Progenitor cell of endocrine pancreas (in vitro differentiated cells): Measurements from ENCODE around the gene CDH2. TPM values are rescaled to one million over a fixed set of nuclear protein-coding genes. Genes with fewer than 3 reads are reported as not detected.

Source experiments
- DNase-seq: peaks from one replicate; pipeline ENCODE4 v3.0.0; 2021; ENCODE audit warnings: low spot score; ENCODE audit not compliant: unreplicated experiment
- H3K27ac Mint-ChIP-seq: 2 replicates; pipeline ENCODE4 v1.8.0; 2021; ENCODE audit warnings: mild to moderate bottlenecking, moderate library complexity, mixed read lengths
- H3K27me3 Mint-ChIP-seq: 2 replicates; pipeline ENCODE4 v1.8.0; 2021; ENCODE audit warnings: mixed read lengths
- H3K36me3 Mint-ChIP-seq: 2 replicates; pipeline ENCODE4 v1.8.0; 2022; ENCODE audit warnings: mixed read lengths; ENCODE audit not compliant: insufficient read depth
- H3K4me1 Mint-ChIP-seq: 2 replicates; pipeline ENCODE4 v1.8.0; 2021; ENCODE audit warnings: low read depth, mixed read lengths
- H3K4me3 Mint-ChIP-seq: 2 replicates; pipeline ENCODE4 v1.8.0; 2021; ENCODE audit warnings: low read depth, mild to moderate bottlenecking, moderate library complexity, mixed read lengths
- H3K9me3 Mint-ChIP-seq: 2 replicates; pipeline ENCODE4 v1.8.0; 2021; ENCODE audit warnings: low read depth, mixed read lengths
- CTCF ChIP-seq: fragments of 200-600 bp; sonication (generic); IDR thresholded peaks from one replicate; pipeline ENCODE4 v1.5.0; 2021; ENCODE audit warnings: antibody characterized with exemption, mild to moderate bottlenecking; ENCODE audit not compliant: unreplicated experiment
- total RNA-seq: library from RNA; stranded (reverse); gene quantifications from 2 replicates; pipeline ENCODE4 v1.2.1, GENCODE V29; 2021

The CDH2 gene
- total RNA-seq, 1 donor from 2014 or later, result 197 TPM

GRCh38 chr18:28015671-28016070 lies 161.3 kb downstream of the CDH2 start:
- Mint-ChIP-seq H3K4me1 (peaks cover 5% of the 10 kb centered on the region), H3K27me3 (no peaks in the 10 kb centered on the region), H3K4me3 (no peak overlapping the region), H3K9me3 (peaks cover 5% of the 10 kb centered on the region), H3K27ac (no peak overlapping the region), H3K36me3 (peaks cover 12% of the 10 kb centered on the region)
- TF ChIP-seq CTCF, result no peak
- no peak for DNase-seq

GRCh38 chr18:28013066-28013465 lies 163.9 kb downstream of the CDH2 start:
- peaks cover 3% of the 10 kb centered on the region for H3K4me1 Mint-ChIP-seq
- H3K9me3 Mint-ChIP-seq, result peaks cover under 1% of the 10 kb centered on the region
- TF ChIP-seq CTCF, result peak; percentile 47
- DNase-seq, result no peak
- no peak overlapping the region for H3K4me3 Mint-ChIP-seq
- no peak overlapping the region for H3K27ac Mint-ChIP-seq
- peaks cover 15% of the 10 kb centered on the region for H3K36me3 Mint-ChIP-seq
- H3K27me3 Mint-ChIP-seq, result no peaks in the 10 kb centered on the region

GRCh38 chr18:28012336-28012735 lies 164.6 kb downstream of the CDH2 start:
- no peak for DNase-seq
- TF ChIP-seq CTCF, result no peak
- peaks cover 3% of the 10 kb centered on the region for H3K4me1 Mint-ChIP-seq
- peaks cover 10% of the 10 kb centered on the region for H3K36me3 Mint-ChIP-seq
- H3K4me3 Mint-ChIP-seq, result no peak overlapping the region
- H3K27me3 Mint-ChIP-seq, result no peaks in the 10 kb centered on the region
- no peak overlapping the region for H3K27ac Mint-ChIP-seq
- no peaks in the 10 kb centered on the region for H3K9me3 Mint-ChIP-seq

- H3K36me3 Mint-ChIP-seq, result peaks cover 14% of the 10 kb centered on the region
- no peak overlapping the region for H3K4me3 Mint-ChIP-seq
- H3K9me3 Mint-ChIP-seq, result no peaks in the 10 kb centered on the region
- DNase-seq, result no peak
- no peaks in the 10 kb centered on the region for H3K27me3 Mint-ChIP-seq
- TF ChIP-seq CTCF, result no peak
- H3K27ac Mint-ChIP-seq, result peak overlapping the region; percentile 1
- peaks cover 1% of the 10 kb centered on the region for H3K4me1 Mint-ChIP-seq
Observed at GRCh38 chr18:28009589-28009988, 167.3 kb downstream of the CDH2 start.

GRCh38 chr18:28007841-28008240 lies 169.1 kb downstream of the CDH2 start:
- Mint-ChIP-seq H3K36me3 (peaks cover 18% of the 10 kb centered on the region), H3K4me1 (no peaks in the 10 kb centered on the region), H3K9me3 (no peaks in the 10 kb centered on the region), H3K27ac (no peak overlapping the region), H3K4me3 (no peak overlapping the region), H3K27me3 (no peaks in the 10 kb centered on the region)
- no peak for TF ChIP-seq CTCF
- DNase-seq, result no peak
